HUES6 (cell line): ENCODE results near the gene BNIP2.
A peak's percentile ranks its signal among the peaks of the same experiment; 100 is the strongest.

Experiments
- H3K27ac ChIP-seq: 2 replicates; pipeline ENCODE4 v1.7.0; 2013; ENCODE audit warnings: low read depth, mild to moderate bottlenecking, low read length, inconsistent platforms
- H3K27me3 ChIP-seq: 2 replicates; pipeline ENCODE4 v1.6.1; 2013; ENCODE audit warnings: low read length; ENCODE audit not compliant: control insufficient read depth, insufficient read depth
- H3K36me3 ChIP-seq: 2 replicates; pipeline ENCODE4 v1.6.1; 2013; ENCODE audit warnings: low read length; ENCODE audit not compliant: control insufficient read depth, insufficient read depth
- H3K4me1 ChIP-seq: 2 replicates; pipeline ENCODE4 v1.6.1; 2013; ENCODE audit warnings: low read length; ENCODE audit not compliant: control insufficient read depth, insufficient read depth
- H3K4me3 ChIP-seq: 2 replicates; pipeline ENCODE4 v1.5.1; 2013; ENCODE audit warnings: low read depth, low read length
- H3K9ac ChIP-seq: one replicate; pipeline ENCODE4 v1.6.1; 2013; ENCODE audit warnings: mild to moderate bottlenecking, low read length
- H3K9me3 ChIP-seq: 2 replicates; pipeline ENCODE4 v1.6.1; 2013; ENCODE audit warnings: low read depth, low read length; ENCODE audit not compliant: control insufficient read depth, insufficient read depth

BNIP2 gene

GRCh38 chr15:59688782-59689625 is at the start of gene BNIP2:
Gene BNIP2, minus strand, starts transcription at chr15:59689320. Its CDS starts 6,863 bp downstream, at chr15:59682457.
- peak within 1 kb of the TSS; percentile 95 for H3K27ac ChIP-seq
- H3K4me1 ChIP-seq: peaks cover 5% of the 10 kb centered on the region; the same call in 1 of the 2 replicates
- peak within 1 kb of the TSS; percentile 98 for H3K9ac ChIP-seq

DNA sequence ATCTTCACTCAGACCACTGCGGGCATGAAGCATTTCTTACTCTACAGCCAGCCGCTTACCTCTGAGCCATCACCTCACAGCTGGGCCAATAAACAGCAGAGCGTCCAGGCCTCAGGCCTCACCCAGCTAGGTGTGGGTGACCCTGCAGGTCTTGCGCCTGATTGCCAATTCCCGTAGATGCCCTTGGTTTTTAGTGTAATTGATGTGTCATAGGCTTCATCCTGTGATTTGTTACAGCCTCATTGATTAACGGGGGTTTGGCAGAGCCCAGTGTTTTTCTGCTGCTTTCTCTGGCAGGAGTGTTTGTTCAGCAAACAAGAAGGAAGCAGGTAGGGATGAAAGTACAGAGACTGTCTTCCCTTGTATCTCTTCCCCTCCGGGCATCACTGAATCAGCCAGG is 49.6 kb upstream of the BNIP2 start:
- H3K36me3 ChIP-seq: no peaks in the 10 kb centered on the region
- no peak overlapping the region for H3K4me3 ChIP-seq
- H3K27me3 ChIP-seq: no peaks in the 10 kb centered on the region
- H3K4me1 ChIP-seq: no peaks in the 10 kb centered on the region
- no peak overlapping the region for H3K27ac ChIP-seq
- peaks cover 7% of the 10 kb centered on the region for H3K9me3 ChIP-seq
- H3K9ac ChIP-seq: no peak overlapping the region

More at GRCh38 chr15:59688782-59689625, at the start of gene BNIP2:
- peaks cover 16% of the 10 kb centered on the region for H3K36me3 ChIP-seq
- no peaks in the 10 kb centered on the region for H3K9me3 ChIP-seq
- H3K4me3 ChIP-seq: peak within 1 kb of the TSS; percentile 99
- H3K27me3 ChIP-seq: peaks cover 30% of the 10 kb centered on the region

- H3K9me3 ChIP-seq: no peaks in the 10 kb centered on the region
- no peaks in the 10 kb centered on the region for H3K27me3 ChIP-seq
- no peak overlapping the region for H3K9ac ChIP-seq
- no peaks in the 10 kb centered on the region for H3K4me1 ChIP-seq
- no peak overlapping the region for H3K27ac ChIP-seq
- H3K4me3 ChIP-seq: no peak overlapping the region
- H3K36me3 ChIP-seq: no peaks in the 10 kb centered on the region
These were observed 47.1 kb upstream of the BNIP2 start for GRCh38 chr15:59736181-59736580.

DNA sequence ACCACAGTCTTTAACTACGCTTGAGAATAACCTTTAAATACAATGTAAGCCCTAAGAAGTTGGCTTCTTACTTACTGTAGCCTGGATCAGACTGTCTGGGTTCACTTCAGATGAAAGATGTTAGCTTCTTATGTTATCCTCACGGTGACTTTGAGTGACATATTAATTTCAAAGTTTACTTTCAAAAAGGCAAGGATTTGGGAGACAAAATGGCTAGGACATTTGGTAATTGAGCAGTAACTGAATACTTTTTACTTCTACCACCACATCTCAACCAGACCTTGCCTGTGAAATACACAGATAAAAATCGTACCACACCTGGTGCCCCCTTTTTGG is 36.0 kb upstream of the BNIP2 start:
- no peaks in the 10 kb centered on the region for H3K27me3 ChIP-seq
- H3K27ac ChIP-seq: no peak overlapping the region
- no peaks in the 10 kb centered on the region for H3K9me3 ChIP-seq
- H3K9ac ChIP-seq: no peak overlapping the region
- no peak overlapping the region for H3K4me3 ChIP-seq
- H3K4me1 ChIP-seq: no peaks in the 10 kb centered on the region
- no peaks in the 10 kb centered on the region for H3K36me3 ChIP-seq

- H3K9ac ChIP-seq: no peak overlapping the region
- H3K9me3 ChIP-seq: no peaks in the 10 kb centered on the region
- no peaks in the 10 kb centered on the region for H3K27me3 ChIP-seq
- no peak overlapping the region for H3K27ac ChIP-seq
- no peaks in the 10 kb centered on the region for H3K4me1 ChIP-seq
- no peak overlapping the region for H3K4me3 ChIP-seq
- H3K36me3 ChIP-seq: no peaks in the 10 kb centered on the region
These were observed 34.7 kb upstream of the BNIP2 start for GRCh38 chr15:59723687-59724346.

- Histone ChIP-seq H3K9me3 (no peaks in the 10 kb centered on the region), H3K36me3 (no peaks in the 10 kb centered on the region), H3K4me3 (no peak overlapping the region), H3K27me3 (no peaks in the 10 kb centered on the region), H3K4me1 (no peaks in the 10 kb centered on the region), H3K9ac (no peak overlapping the region), H3K27ac (no peak overlapping the region)
These were observed 33.4 kb upstream of the BNIP2 start for GRCh38 chr15:59722476-59722875.

- Histone ChIP-seq H3K9me3 (no peaks in the 10 kb centered on the region), H3K36me3 (no peaks in the 10 kb centered on the region), H3K4me3 (no peak overlapping the region), H3K9ac (no peak overlapping the region), H3K27me3 (no peaks in the 10 kb centered on the region), H3K4me1 (no peaks in the 10 kb centered on the region), H3K27ac (no peak overlapping the region)
These were observed 32.9 kb upstream of the BNIP2 start for GRCh38 chr15:59722037-59722436.

GRCh38 chr15:59721411-59721810 is 32.3 kb upstream of the BNIP2 start:
- no peak overlapping the region for H3K27ac ChIP-seq
- no peaks in the 10 kb centered on the region for H3K9me3 ChIP-seq
- no peaks in the 10 kb centered on the region for H3K27me3 ChIP-seq
- H3K9ac ChIP-seq: no peak overlapping the region
- H3K4me3 ChIP-seq: no peak overlapping the region
- no peaks in the 10 kb centered on the region for H3K4me1 ChIP-seq
- no peaks in the 10 kb centered on the region for H3K36me3 ChIP-seq

DNA sequence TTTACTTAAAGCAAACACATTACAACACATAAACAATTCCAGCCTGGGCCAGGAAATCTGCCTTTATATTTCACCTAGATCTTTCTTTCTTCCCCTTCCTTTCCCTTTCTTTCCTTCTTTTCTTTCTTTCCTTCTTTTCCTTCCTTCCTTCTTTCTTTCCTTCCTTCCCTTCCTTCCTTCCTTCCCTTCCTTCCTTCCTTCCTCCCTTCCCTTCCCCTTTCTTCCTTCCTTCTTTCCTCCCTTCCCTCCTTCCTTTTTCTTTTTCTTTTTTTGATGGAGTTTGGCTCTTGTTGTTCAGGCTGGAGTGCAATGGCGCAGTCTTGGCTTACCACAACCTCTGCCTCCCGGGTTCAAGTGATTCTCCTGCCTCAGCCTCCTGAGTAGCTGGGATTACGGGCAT is 24.1 kb upstream of the BNIP2 start:
- Histone ChIP-seq H3K27me3 (no peaks in the 10 kb centered on the region), H3K36me3 (no peaks in the 10 kb centered on the region), H3K9me3 (no peaks in the 10 kb centered on the region), H3K4me1 (no peaks in the 10 kb centered on the region), H3K4me3 (no peak overlapping the region), H3K9ac (no peak overlapping the region), H3K27ac (no peak overlapping the region)

DNA sequence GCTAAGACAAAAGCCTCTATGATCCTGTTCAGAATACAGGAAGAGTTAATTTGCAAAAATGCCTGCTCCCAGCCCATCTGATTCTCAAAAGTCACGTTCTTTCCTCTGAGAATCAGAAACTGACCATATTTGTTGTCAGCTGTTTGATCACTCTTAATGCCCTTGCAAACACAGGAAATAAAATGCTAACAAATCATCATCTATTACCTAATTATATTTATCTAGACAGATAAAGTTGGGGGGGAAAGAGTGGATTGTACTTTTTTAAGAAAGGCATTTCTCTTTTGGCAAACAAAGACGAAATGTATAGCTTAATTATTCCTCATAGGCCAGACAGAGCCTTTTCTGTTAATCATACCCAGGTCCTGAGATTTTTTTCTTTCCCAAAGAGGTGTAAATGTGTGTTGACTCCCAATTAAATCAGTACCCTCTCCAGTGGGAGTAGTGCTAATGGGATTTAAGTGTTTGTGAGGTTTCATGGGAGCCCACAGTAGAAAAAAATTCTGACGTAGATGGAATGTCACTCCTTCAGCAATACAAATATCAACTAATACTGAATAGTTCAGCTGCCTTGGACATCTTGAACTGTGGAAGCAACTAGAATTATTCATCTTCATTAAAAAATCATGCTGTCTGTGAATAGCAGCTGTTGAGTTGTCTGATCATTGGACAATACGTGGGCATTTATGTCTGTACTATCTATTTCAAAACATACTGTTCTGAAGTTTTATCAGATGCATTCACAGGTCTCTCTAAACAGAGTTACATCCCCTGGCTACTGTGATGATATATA is 22.5 kb upstream of the BNIP2 start:
- Histone ChIP-seq H3K4me3 (no peak overlapping the region), H3K27me3 (no peaks in the 10 kb centered on the region), H3K9me3 (no peaks in the 10 kb centered on the region), H3K4me1 (no peaks in the 10 kb centered on the region), H3K9ac (no peak overlapping the region), H3K36me3 (no peaks in the 10 kb centered on the region), H3K27ac (no peak overlapping the region)

DNA sequence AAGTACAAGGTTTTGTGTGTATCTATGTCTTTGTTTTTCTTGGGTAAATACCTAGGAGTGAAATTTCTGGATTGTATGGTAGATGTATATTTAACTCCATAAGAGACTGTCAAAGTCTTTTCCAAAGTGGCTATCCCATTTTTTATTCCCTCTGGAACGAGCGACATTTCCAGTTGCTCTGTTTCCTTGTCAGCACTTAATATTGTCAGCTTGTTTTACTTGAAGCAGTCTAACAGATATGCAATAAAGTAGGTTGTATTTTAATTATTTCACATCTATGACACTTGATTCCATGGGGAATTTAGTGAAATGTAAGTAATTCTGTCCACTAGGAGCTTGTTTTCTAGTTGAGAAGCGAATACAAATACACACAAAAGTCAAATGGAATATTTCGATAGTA is 18.5 kb upstream of the BNIP2 start:
- Histone ChIP-seq H3K27ac (no peak overlapping the region), H3K4me3 (no peak overlapping the region), H3K36me3 (no peaks in the 10 kb centered on the region), H3K9ac (no peak overlapping the region), H3K4me1 (no peaks in the 10 kb centered on the region), H3K9me3 (no peaks in the 10 kb centered on the region), H3K27me3 (no peaks in the 10 kb centered on the region)
